Measurements from ENCODE around the gene RAB40C.

GRCh38 chr16:563072-563644 is 26.7 kb upstream of the RAB40C start:
- TF ChIP-seq CTCF (IDR thresholded peaks at IDR 0.05) (no peak), EZH2 (IDR thresholded peaks at IDR 0.05) (no peak), EZH2phosphoT487 (IDR thresholded peaks at IDR 0.05) (no peak)

Data from neural progenitor cell (in vitro differentiated cells).